ENCODE measurements around the gene TIGD2.

Gene TIGD2

DNA sequence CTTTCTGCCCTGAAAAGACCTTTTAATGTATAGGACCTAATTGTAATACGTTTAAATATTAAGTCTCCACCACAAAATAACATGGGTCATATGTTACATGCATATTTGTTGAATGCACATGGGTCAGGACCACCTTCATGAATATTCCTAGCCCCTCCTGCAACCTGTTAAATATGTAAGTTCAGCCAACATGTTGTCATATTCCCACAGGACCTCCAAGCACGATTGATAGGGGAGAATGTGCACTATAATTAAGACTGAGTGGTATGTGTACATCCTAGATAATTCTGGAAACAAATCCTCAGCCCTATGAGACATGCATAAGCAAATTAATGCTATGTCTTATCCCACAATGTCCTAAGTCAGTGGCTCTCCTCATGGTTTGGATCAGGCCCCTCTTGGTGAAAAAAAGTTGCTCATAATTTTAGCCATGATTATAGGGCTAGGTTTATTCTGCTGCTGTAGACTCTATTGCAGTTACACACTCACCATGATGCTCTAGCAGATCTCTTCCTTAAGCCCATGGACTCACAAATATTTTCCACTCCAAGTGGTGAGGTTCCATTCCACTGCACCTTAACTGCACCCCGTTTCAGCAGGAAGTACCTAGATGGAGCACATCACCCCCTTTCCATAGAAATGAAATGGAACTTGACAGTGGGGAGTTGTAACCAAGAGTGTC, 10.2 kb downstream of the TIGD2 start:
- Histone ChIP-seq H3K9me3 (ENCODE audit: control insufficient read depth, low read length) (no peaks in the 10 kb centered on the region), H3K4me3 (ENCODE audit: low read length) (no peak overlapping the region), H3K36me3 (ENCODE audit: control insufficient read depth, insufficient read depth, low read length, severe bottlenecking) (no peaks in the 10 kb centered on the region), H3K4me1 (ENCODE audit: control insufficient read depth, insufficient read depth, low read length) (peaks cover 8% of the 10 kb centered on the region), H3K27me3 (replicated peaks; ENCODE audit: control insufficient read depth, insufficient read depth, low read length) (no peaks in the 10 kb centered on the region), H3K9ac (ENCODE audit: low read length) (no peak overlapping the region)
- DNase-seq (ENCODE audit: low read depth): no peak

DNA sequence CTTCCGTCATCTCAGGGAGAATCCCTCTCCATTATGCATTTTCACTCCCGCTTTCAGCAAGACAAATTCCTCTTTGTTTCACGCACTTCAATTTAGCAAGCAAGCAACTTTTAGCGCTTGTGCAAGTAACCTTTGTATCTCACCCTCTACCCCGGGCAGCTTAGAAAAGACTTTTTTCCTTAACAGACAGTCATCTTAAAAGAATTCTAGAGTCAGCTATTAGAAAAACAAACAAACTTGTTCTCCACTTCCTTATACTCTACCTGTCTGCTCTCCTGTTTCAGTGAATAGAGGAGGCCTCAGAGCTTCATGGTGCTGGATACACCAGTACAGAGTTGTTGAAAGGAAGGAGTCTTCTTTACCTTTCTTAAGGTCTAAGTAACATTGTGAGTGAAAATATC, 12.1 kb downstream of the TIGD2 start:
- Histone ChIP-seq H3K9me3 (ENCODE audit: control insufficient read depth, low read length) (no peaks in the 10 kb centered on the region), H3K27me3 (replicated peaks; ENCODE audit: control insufficient read depth, insufficient read depth, low read length) (no peaks in the 10 kb centered on the region), H3K4me1 (ENCODE audit: control insufficient read depth, insufficient read depth, low read length) (peaks cover 8% of the 10 kb centered on the region), H3K4me3 (ENCODE audit: low read length) (no peak overlapping the region), H3K36me3 (ENCODE audit: control insufficient read depth, insufficient read depth, low read length, severe bottlenecking) (no peaks in the 10 kb centered on the region), H3K9ac (ENCODE audit: low read length) (no peak overlapping the region)
- DNase-seq (ENCODE audit: low read depth): peak; percentile 15

GRCh38 chr4:89125901-89126782, 14.8 kb downstream of the TIGD2 start:
- no peaks in the 10 kb centered on the region for H3K27me3 ChIP-seq (replicated peaks; ENCODE audit: control insufficient read depth, insufficient read depth, low read length)
- no peaks in the 10 kb centered on the region for H3K9me3 ChIP-seq (ENCODE audit: control insufficient read depth, low read length)
- peaks cover 4% of the 10 kb centered on the region for H3K4me1 ChIP-seq (ENCODE audit: control insufficient read depth, insufficient read depth, low read length)
- H3K36me3 ChIP-seq (ENCODE audit: control insufficient read depth, insufficient read depth, low read length, severe bottlenecking): no peaks in the 10 kb centered on the region
- no peak overlapping the region for H3K4me3 ChIP-seq (ENCODE audit: low read length)
- H3K9ac ChIP-seq (ENCODE audit: low read length): no peak overlapping the region
- no peak for DNase-seq (ENCODE audit: low read depth)

- no peaks in the 10 kb centered on the region for H3K27me3 ChIP-seq (replicated peaks; ENCODE audit: control insufficient read depth, insufficient read depth, low read length)
- H3K9ac ChIP-seq (ENCODE audit: low read length): no peak overlapping the region
- H3K36me3 ChIP-seq (ENCODE audit: control insufficient read depth, insufficient read depth, low read length, severe bottlenecking): no peaks in the 10 kb centered on the region
- no peaks in the 10 kb centered on the region for H3K9me3 ChIP-seq (ENCODE audit: control insufficient read depth, low read length)
- peaks cover 4% of the 10 kb centered on the region for H3K4me1 ChIP-seq (ENCODE audit: control insufficient read depth, insufficient read depth, low read length)
- no peak overlapping the region for H3K4me3 ChIP-seq (ENCODE audit: low read length)
- peak; percentile 69 for DNase-seq (ENCODE audit: low read depth)
These were observed 17.8 kb downstream of the TIGD2 start for GRCh38 chr4:89129080-89129640.

- DNase-seq (ENCODE audit: low read depth): peak; percentile 85
- Histone ChIP-seq H3K4me3 (ENCODE audit: low read length) (peak overlapping the region; percentile 61), H3K4me1 (ENCODE audit: control insufficient read depth, insufficient read depth, low read length) (peaks cover 10% of the 10 kb centered on the region), H3K9ac (ENCODE audit: low read length) (peak overlapping the region; percentile 41), H3K27me3 (replicated peaks; ENCODE audit: control insufficient read depth, insufficient read depth, low read length) (no peaks in the 10 kb centered on the region), H3K36me3 (ENCODE audit: control insufficient read depth, insufficient read depth, low read length, severe bottlenecking) (no peaks in the 10 kb centered on the region), H3K9me3 (ENCODE audit: control insufficient read depth, low read length) (no peaks in the 10 kb centered on the region)
These were observed 23.5 kb downstream of the TIGD2 start for GRCh38 chr4:89134775-89135319.

DNA sequence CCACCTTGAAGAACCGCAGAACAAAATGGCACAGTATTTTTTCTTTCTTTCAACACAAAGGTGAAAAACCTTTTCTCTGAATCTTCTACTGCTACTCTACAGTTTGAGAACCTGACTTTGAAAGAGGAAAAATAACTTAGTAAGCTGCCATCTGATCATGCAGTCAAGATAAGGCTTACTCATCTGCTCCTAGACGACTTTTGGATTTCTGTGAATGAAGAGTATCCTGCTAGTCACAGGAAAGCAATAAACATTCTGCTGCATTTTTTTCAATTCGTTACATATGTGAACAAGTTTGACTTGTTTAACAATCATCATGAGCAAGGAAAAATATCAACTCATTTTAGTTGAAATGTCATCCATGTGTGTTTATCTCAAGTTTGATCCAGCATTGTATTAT, 25.2 kb downstream of the TIGD2 start:
- Histone ChIP-seq H3K4me1 (ENCODE audit: control insufficient read depth, insufficient read depth, low read length) (peaks cover 10% of the 10 kb centered on the region), H3K9ac (ENCODE audit: low read length) (no peak overlapping the region), H3K9me3 (ENCODE audit: control insufficient read depth, low read length) (no peaks in the 10 kb centered on the region), H3K27me3 (replicated peaks; ENCODE audit: control insufficient read depth, insufficient read depth, low read length) (no peaks in the 10 kb centered on the region), H3K36me3 (ENCODE audit: control insufficient read depth, insufficient read depth, low read length, severe bottlenecking) (no peaks in the 10 kb centered on the region), H3K4me3 (ENCODE audit: low read length) (no peak overlapping the region)
- peak; percentile 53 for DNase-seq (ENCODE audit: low read depth)

DNA sequence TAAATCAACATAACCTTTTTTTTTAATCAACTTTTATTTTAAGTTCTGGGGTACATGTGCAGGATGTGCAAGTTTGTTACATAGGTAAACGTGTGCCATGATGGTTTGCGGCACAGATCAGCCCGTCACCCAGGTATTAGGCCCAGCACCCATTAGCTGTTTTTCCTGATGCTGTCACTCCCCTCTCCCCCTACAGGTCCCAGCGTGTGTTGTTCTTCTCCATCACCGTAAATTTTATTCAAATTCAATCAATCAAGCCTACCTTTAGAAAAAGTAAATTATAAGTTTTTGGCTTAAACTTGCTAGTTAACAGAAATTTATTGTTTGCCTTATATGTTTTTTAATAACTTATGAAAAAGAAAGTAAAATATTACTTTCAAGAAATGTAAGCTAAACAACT, 25.9 kb downstream of the TIGD2 start:
- Histone ChIP-seq H3K9me3 (ENCODE audit: control insufficient read depth, low read length) (no peaks in the 10 kb centered on the region), H3K36me3 (ENCODE audit: control insufficient read depth, insufficient read depth, low read length, severe bottlenecking) (no peaks in the 10 kb centered on the region), H3K4me3 (ENCODE audit: low read length) (no peak overlapping the region), H3K9ac (ENCODE audit: low read length) (no peak overlapping the region), H3K4me1 (ENCODE audit: control insufficient read depth, insufficient read depth, low read length) (peaks cover 10% of the 10 kb centered on the region), H3K27me3 (replicated peaks; ENCODE audit: control insufficient read depth, insufficient read depth, low read length) (no peaks in the 10 kb centered on the region)
- no peak for DNase-seq (ENCODE audit: low read depth)

DNA sequence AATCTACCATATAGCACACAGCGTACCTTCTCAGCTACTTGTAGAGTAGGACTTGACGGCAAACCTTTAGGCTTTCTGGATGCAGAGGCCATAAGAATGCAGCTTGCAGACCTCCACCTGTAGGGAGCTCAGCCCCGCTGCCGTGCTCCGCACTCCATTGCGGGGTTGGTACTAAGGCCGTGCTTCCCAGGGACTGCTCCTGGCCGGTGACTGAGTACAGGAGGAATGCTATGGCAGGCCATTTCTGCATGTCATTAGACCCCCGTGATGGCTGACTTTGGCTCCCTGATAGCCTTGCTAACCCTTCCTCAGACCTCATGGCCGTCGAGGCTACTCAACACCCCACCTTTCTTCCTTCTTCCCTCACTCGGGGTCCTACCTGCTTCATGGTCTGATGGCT, 26.4 kb downstream of the TIGD2 start:
- Histone ChIP-seq H3K4me1 (ENCODE audit: control insufficient read depth, insufficient read depth, low read length) (peaks cover 10% of the 10 kb centered on the region), H3K9ac (ENCODE audit: low read length) (no peak overlapping the region), H3K9me3 (ENCODE audit: control insufficient read depth, low read length) (no peaks in the 10 kb centered on the region), H3K4me3 (ENCODE audit: low read length) (no peak overlapping the region), H3K27me3 (replicated peaks; ENCODE audit: control insufficient read depth, insufficient read depth, low read length) (no peaks in the 10 kb centered on the region), H3K36me3 (ENCODE audit: control insufficient read depth, insufficient read depth, low read length, severe bottlenecking) (no peaks in the 10 kb centered on the region)
- DNase-seq (ENCODE audit: low read depth): no peak

GRCh38 chr4:89140168-89140759, 28.9 kb downstream of the TIGD2 start:
- Histone ChIP-seq H3K4me3 (ENCODE audit: low read length) (no peak overlapping the region), H3K9ac (ENCODE audit: low read length) (no peak overlapping the region)
- DNase-seq (ENCODE audit: low read depth): no peak

GRCh38 chr4:89142691-89143669, 31.6 kb downstream of the TIGD2 start:
- DNase-seq (ENCODE audit: low read depth): no peak
- H3K27me3 ChIP-seq (replicated peaks; ENCODE audit: control insufficient read depth, insufficient read depth, low read length): no peaks in the 10 kb centered on the region
- H3K4me1 ChIP-seq (ENCODE audit: control insufficient read depth, insufficient read depth, low read length): no peaks in the 10 kb centered on the region
- peaks cover 6% of the 10 kb centered on the region for H3K9me3 ChIP-seq (ENCODE audit: control insufficient read depth, low read length)
- no peaks in the 10 kb centered on the region for H3K36me3 ChIP-seq (ENCODE audit: control insufficient read depth, insufficient read depth, low read length, severe bottlenecking)
- no peak overlapping the region for H3K4me3 ChIP-seq (ENCODE audit: low read length)
- no peak overlapping the region for H3K9ac ChIP-seq (ENCODE audit: low read length)

More at GRCh38 chr4:89140168-89140759, 28.9 kb downstream of the TIGD2 start:
- Histone ChIP-seq H3K9me3 (ENCODE audit: control insufficient read depth, low read length) (peaks cover 6% of the 10 kb centered on the region), H3K27me3 (replicated peaks; ENCODE audit: control insufficient read depth, insufficient read depth, low read length) (no peaks in the 10 kb centered on the region), H3K4me1 (ENCODE audit: control insufficient read depth, insufficient read depth, low read length) (peaks cover 1% of the 10 kb centered on the region), H3K36me3 (ENCODE audit: control insufficient read depth, insufficient read depth, low read length, severe bottlenecking) (no peaks in the 10 kb centered on the region)
